COLO829 (cell line): Measurements from ENCODE around the gene KLHDC7B.

ENCODE experiments used
- DNase-seq: peaks from one replicate; pipeline ENCODE4 v3.0.0; 2012; ENCODE audit warnings: low spot score

KLHDC7B gene

DNA sequence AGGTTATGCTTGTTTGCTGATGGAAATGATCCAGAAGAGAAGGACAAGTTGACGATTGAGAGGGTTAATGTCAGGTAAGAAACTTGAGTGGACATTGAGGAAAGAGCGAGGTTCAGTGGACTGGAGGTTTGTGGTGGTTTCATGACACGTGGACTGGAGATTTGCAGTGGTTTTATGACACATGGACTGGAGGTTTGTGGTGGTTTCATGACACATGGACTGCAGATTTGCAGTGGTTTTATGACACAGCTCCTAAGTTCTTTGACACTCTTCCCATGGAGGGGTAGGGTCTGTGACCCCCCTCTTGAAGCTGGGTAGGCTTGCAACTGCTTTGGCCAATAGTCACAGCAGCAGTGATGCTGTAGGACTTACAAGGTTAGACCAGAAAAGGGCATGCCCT lies 49.5 kb downstream of the KLHDC7B start:
- no peak for DNase-seq

DNA sequence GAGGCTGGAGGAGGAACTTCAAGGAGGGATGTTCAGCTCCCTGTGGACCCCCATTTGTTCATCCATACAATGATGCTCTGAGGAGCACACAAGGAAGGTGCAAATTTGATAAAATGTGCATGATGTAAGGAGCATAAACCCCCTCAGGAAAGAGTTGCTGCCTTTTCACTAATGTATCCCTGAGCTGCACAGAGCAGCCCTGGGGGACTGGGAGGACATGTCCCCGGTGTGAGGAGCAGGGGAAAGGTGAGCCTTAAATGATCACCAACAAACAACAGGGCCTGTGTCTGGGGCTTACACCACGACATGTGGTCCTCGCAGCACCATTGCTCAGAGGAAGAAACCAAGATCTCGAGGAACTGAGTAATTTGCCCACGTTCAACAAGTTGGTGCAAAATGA lies 51.4 kb downstream of the KLHDC7B start:
- no peak for DNase-seq

DNA sequence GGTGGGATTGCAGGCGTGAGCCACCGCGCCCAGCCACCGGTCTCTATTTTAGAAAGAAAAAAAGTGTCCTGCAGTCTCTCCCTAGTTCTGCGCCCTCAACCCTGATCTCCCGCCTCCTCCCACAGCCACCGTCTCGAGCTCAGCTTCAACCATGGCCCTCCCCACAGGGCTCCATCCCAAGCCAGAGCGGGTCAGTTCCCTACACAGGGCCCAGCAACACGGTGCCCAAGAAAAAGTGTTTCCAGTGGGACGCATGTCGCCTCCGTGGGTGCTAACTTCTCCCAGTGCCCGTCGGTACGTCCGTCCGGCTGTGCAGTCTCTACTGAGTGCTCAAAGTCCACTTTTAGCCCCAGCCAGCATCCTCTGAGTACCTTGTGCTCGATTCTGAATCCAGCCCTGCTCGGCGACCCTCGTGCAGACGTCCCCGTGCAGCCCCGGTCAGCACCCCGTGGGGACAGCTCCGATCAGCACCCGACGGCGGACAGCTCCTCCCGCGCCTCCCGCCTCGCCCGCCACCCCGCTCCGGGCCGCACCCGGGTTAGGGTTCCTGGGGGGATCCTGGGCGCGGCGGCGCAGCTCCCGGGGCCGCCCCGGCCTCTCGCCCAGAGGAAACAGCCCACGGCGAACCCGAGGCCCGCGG lies 54.2 kb downstream of the KLHDC7B start:
- DNase-seq: peak; percentile 79

- DNase-seq: no peak
These were observed 54.8 kb downstream of the KLHDC7B start, which contains the start of gene MAPK8IP2 for GRCh38 chr22:50600538-50600937. Gene MAPK8IP2 (plus strand): TSS chr22:50600793. CDS start chr22:50600819, 26 bp downstream.
